ENCODE measurements around the gene LDLRAD1. TPM values are rescaled to one million over a fixed set of nuclear protein-coding genes. Genes with fewer than 3 reads are reported as not detected.

The LDLRAD1 gene
- total and polyA plus RNA-seq, 2 of the 13 experiments (the other 11 are each of a cell fraction or from before 2014, with no cell fraction given) = 2.5 to 14.0 TPM

DNA sequence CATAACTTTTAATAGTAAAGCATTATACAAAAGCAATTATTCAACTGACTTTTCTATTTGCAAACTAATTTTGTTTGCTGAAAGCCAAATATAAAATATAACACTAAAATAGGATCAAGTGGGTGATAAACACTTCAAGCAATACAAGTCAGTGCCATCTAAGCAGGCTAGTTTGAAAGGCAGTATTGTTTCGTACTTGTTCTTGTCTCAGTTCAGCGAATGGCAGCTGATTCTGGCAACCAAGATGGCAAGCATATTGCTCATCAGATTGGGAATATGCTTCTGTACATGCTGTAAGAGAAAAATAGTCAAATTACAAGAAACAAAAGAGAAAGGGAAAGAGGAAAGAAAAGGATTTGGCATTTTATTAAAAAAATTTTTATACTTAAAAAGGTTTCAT, 27.5 kb upstream of the LDLRAD1 start:
- no peak overlapping the region for H3K9ac ChIP-seq (ENCODE audit: insufficient read depth, low read depth, low read length)
- POLR2A ChIA-PET = no interaction called here
- CTCF ChIA-PET (ENCODE audit: low intra/inter-chr PET ratio, low total read pairs) = no interaction called here
- no peaks in the 10 kb centered on the region for H3K9me3 ChIP-seq (ENCODE audit: low read length)
- H3K27ac ChIP-seq (ENCODE audit: extremely low read length, insufficient read depth, low read length) = no peak overlapping the region
- H4K20me1 ChIP-seq (ENCODE audit: insufficient read depth, low read length) = peaks cover 5% of the 10 kb centered on the region
- in situ Hi-C loops (cut with HindIII; ENCODE audit: extremely low pct_ligation_motif_present, low pct_unique_long_range_greater_than_20kb) = no loop called here
- TF ChIP-seq, protein P1, sequence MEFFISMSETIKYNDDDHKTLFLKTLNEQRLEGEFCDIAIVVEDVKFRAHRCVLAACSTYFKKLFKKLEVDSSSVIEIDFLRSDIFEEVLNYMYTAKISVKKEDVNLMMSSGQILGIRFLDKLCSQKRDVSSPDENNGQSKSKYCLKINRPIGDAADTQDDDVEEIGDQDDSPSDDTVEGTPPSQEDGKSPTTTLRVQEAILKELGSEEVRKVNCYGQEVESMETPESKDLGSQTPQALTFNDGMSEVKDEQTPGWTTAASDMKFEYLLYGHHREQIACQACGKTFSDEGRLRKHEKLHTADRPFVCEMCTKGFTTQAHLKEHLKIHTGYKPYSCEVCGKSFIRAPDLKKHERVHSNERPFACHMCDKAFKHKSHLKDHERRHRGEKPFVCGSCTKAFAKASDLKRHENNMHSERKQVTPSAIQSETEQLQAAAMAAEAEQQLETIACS (CRISPR knock-in tag; IDR thresholded peaks at IDR 0.05) = no peak
- TF ChIP-seq FOXK1 (CRISPR knock-in tag; IDR thresholded peaks at IDR 0.05; ENCODE audit: borderline replicate concordance, low read depth) = no peak
- TF ChIP-seq ZNF678 (CRISPR knock-in tag; IDR thresholded peaks at IDR 0.05) = no peak
- TF ChIP-seq, protein P2, sequence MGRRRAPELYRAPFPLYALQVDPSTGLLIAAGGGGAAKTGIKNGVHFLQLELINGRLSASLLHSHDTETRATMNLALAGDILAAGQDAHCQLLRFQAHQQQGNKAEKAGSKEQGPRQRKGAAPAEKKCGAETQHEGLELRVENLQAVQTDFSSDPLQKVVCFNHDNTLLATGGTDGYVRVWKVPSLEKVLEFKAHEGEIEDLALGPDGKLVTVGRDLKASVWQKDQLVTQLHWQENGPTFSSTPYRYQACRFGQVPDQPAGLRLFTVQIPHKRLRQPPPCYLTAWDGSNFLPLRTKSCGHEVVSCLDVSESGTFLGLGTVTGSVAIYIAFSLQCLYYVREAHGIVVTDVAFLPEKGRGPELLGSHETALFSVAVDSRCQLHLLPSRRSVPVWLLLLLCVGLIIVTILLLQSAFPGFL (CRISPR knock-in tag; IDR thresholded peaks at IDR 0.05) = no peak
- no peak for TF ChIP-seq GATAD1 (CRISPR knock-in tag; IDR thresholded peaks at IDR 0.05)
- TF ChIP-seq, protein P3, sequence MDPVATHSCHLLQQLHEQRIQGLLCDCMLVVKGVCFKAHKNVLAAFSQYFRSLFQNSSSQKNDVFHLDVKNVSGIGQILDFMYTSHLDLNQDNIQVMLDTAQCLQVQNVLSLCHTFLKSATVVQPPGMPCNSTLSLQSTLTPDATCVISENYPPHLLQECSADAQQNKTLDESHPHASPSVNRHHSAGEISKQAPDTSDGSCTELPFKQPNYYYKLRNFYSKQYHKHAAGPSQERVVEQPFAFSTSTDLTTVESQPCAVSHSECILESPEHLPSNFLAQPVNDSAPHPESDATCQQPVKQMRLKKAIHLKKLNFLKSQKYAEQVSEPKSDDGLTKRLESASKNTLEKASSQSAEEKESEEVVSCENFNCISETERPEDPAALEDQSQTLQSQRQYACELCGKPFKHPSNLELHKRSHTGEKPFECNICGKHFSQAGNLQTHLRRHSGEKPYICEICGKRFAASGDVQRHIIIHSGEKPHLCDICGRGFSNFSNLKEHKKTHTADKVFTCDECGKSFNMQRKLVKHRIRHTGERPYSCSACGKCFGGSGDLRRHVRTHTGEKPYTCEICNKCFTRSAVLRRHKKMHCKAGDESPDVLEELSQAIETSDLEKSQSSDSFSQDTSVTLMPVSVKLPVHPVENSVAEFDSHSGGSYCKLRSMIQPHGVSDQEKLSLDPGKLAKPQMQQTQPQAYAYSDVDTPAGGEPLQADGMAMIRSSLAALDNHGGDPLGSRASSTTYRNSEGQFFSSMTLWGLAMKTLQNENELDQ (CRISPR knock-in tag; IDR thresholded peaks at IDR 0.05; ENCODE audit: borderline replicate concordance) = no peak
- TF ChIP-seq, protein P4, sequence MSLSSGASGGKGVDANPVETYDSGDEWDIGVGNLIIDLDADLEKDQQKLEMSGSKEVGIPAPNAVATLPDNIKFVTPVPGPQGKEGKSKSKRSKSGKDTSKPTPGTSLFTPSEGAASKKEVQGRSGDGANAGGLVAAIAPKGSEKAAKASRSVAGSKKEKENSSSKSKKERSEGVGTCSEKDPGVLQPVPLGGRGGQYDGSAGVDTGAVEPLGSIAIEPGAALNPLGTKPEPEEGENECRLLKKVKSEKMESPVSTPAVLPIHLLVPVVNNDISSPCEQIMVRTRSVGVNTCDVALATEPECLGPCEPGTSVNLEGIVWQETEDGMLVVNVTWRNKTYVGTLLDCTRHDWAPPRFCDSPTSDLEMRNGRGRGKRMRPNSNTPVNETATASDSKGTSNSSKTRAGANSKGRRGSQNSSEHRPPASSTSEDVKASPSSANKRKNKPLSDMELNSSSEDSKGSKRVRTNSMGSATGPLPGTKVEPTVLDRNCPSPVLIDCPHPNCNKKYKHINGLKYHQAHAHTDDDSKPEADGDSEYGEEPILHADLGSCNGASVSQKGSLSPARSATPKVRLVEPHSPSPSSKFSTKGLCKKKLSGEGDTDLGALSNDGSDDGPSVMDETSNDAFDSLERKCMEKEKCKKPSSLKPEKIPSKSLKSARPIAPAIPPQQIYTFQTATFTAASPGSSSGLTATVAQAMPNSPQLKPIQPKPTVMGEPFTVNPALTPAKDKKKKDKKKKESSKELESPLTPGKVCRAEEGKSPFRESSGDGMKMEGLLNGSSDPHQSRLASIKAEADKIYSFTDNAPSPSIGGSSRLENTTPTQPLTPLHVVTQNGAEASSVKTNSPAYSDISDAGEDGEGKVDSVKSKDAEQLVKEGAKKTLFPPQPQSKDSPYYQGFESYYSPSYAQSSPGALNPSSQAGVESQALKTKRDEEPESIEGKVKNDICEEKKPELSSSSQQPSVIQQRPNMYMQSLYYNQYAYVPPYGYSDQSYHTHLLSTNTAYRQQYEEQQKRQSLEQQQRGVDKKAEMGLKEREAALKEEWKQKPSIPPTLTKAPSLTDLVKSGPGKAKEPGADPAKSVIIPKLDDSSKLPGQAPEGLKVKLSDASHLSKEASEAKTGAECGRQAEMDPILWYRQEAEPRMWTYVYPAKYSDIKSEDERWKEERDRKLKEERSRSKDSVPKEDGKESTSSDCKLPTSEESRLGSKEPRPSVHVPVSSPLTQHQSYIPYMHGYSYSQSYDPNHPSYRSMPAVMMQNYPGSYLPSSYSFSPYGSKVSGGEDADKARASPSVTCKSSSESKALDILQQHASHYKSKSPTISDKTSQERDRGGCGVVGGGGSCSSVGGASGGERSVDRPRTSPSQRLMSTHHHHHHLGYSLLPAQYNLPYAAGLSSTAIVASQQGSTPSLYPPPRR (CRISPR knock-in tag; IDR thresholded peaks at IDR 0.05; ENCODE audit: borderline replicate concordance) = no peak
- no peak for TF ChIP-seq ESRRA (CRISPR knock-in tag; IDR thresholded peaks at IDR 0.05; ENCODE audit: low read depth)
- intact Hi-C loops (cut with micrococcal nuclease; ENCODE audit: unreplicated experiment) = no loop called here
- peaks cover 5 to 40% of the 10 kb centered on the region in 2 experiments for H3K36me3 ChIP-seq (replicated peaks in 1 of 2; ENCODE audit: control insufficient read depth in 1 of 2, insufficient read depth in 2 of 2, low read length in 2 of 2)
- FAIRE-seq = no peak
- H3K4me3 ChIP-seq (replicated peaks in 1 of 3; ENCODE audit: insufficient read depth in 1 of 3, low read depth in 2 of 3, low read length in 3 of 3) = no peak overlapping the region
- no peak for ATAC-seq
- H3K79me2 ChIP-seq (ENCODE audit: insufficient read depth, low read length) = peaks cover 53% of the 10 kb centered on the region
- H3K4me1 ChIP-seq (ENCODE audit: insufficient read depth, low read length) = peaks cover 19% of the 10 kb centered on the region; the same call in 1 of the 2 replicates
- 97% methylated on average over 2 of the region's 2 CpGs for WGBS (ENCODE audit: low lambda C conversion rate)
- no TSS peak for BruUV-seq (replicated peaks)
- no peak overlapping the region for H2AFZ ChIP-seq (ENCODE audit: low read length)
- no peak overlapping the region for H3K4me2 ChIP-seq (ENCODE audit: low read depth, low read length)
- no peaks in the 10 kb centered on the region for H3K27me3 ChIP-seq (ENCODE audit: control insufficient read depth in 1 of 2, insufficient read depth in 2 of 2, low read length in 2 of 2)
- DNase-seq (ENCODE audit: low spot score) = no peak

Data from HepG2 (cell line).